Measurements from ENCODE around the gene WDR82.

DNA sequence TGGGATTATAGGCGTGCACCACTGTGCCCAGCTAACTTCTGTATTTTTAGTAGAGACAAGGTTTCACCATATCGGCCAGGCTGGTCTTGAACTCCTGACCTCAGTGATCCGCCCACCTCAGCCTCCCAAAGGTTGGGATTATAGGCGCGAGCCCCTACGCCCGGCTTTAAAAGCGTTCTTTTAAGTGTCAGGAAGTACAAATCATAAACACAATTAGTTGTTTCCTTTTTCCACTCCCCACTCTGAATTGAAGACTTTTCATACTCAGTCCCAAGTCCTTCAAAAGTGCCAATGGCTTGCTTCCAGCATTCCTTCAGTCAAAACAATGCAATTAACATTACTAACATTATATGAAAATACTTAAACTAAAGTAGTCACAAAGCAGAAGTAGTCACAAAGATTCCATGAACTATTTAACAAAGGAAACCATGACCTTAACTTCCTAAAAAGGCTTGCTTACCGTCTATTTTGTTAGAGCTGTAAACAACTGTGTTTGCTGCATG is 8.1 kb downstream of the WDR82 start:
- TF ChIP-seq, protein P1, sequence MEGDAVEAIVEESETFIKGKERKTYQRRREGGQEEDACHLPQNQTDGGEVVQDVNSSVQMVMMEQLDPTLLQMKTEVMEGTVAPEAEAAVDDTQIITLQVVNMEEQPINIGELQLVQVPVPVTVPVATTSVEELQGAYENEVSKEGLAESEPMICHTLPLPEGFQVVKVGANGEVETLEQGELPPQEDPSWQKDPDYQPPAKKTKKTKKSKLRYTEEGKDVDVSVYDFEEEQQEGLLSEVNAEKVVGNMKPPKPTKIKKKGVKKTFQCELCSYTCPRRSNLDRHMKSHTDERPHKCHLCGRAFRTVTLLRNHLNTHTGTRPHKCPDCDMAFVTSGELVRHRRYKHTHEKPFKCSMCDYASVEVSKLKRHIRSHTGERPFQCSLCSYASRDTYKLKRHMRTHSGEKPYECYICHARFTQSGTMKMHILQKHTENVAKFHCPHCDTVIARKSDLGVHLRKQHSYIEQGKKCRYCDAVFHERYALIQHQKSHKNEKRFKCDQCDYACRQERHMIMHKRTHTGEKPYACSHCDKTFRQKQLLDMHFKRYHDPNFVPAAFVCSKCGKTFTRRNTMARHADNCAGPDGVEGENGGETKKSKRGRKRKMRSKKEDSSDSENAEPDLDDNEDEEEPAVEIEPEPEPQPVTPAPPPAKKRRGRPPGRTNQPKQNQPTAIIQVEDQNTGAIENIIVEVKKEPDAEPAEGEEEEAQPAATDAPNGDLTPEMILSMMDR (conservative IDR thresholded peaks at IDR 0.05; ENCODE audit: low read depth in 2 of 2), result no peak
- no peak for TF ChIP-seq POLR2AphosphoS5 (IDR thresholded peaks at IDR 0.05; ENCODE audit: low read depth)
- TF ChIP-seq CREB1 (CRISPR knock-in tag; IDR thresholded peaks at IDR 0.05; ENCODE audit: low read depth), result no peak
- TF ChIP-seq, protein P2, sequence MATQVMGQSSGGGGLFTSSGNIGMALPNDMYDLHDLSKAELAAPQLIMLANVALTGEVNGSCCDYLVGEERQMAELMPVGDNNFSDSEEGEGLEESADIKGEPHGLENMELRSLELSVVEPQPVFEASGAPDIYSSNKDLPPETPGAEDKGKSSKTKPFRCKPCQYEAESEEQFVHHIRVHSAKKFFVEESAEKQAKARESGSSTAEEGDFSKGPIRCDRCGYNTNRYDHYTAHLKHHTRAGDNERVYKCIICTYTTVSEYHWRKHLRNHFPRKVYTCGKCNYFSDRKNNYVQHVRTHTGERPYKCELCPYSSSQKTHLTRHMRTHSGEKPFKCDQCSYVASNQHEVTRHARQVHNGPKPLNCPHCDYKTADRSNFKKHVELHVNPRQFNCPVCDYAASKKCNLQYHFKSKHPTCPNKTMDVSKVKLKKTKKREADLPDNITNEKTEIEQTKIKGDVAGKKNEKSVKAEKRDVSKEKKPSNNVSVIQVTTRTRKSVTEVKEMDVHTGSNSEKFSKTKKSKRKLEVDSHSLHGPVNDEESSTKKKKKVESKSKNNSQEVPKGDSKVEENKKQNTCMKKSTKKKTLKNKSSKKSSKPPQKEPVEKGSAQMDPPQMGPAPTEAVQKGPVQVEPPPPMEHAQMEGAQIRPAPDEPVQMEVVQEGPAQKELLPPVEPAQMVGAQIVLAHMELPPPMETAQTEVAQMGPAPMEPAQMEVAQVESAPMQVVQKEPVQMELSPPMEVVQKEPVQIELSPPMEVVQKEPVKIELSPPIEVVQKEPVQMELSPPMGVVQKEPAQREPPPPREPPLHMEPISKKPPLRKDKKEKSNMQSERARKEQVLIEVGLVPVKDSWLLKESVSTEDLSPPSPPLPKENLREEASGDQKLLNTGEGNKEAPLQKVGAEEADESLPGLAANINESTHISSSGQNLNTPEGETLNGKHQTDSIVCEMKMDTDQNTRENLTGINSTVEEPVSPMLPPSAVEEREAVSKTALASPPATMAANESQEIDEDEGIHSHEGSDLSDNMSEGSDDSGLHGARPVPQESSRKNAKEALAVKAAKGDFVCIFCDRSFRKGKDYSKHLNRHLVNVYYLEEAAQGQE (IDR thresholded peaks at IDR 0.05; ENCODE audit: unreplicated experiment), result no peak
- TF ChIP-seq EZH2phosphoT487 (IDR thresholded peaks at IDR 0.05; ENCODE audit: unreplicated experiment), result no peak
- no peak for TF ChIP-seq ZNF331 (CRISPR knock-in tag; IDR thresholded peaks at IDR 0.05; ENCODE audit: low read depth)
- no peak for TF ChIP-seq EZH2 (IDR thresholded peaks at IDR 0.05; ENCODE audit: low read depth, unreplicated experiment)
- TF ChIP-seq, protein P3, sequence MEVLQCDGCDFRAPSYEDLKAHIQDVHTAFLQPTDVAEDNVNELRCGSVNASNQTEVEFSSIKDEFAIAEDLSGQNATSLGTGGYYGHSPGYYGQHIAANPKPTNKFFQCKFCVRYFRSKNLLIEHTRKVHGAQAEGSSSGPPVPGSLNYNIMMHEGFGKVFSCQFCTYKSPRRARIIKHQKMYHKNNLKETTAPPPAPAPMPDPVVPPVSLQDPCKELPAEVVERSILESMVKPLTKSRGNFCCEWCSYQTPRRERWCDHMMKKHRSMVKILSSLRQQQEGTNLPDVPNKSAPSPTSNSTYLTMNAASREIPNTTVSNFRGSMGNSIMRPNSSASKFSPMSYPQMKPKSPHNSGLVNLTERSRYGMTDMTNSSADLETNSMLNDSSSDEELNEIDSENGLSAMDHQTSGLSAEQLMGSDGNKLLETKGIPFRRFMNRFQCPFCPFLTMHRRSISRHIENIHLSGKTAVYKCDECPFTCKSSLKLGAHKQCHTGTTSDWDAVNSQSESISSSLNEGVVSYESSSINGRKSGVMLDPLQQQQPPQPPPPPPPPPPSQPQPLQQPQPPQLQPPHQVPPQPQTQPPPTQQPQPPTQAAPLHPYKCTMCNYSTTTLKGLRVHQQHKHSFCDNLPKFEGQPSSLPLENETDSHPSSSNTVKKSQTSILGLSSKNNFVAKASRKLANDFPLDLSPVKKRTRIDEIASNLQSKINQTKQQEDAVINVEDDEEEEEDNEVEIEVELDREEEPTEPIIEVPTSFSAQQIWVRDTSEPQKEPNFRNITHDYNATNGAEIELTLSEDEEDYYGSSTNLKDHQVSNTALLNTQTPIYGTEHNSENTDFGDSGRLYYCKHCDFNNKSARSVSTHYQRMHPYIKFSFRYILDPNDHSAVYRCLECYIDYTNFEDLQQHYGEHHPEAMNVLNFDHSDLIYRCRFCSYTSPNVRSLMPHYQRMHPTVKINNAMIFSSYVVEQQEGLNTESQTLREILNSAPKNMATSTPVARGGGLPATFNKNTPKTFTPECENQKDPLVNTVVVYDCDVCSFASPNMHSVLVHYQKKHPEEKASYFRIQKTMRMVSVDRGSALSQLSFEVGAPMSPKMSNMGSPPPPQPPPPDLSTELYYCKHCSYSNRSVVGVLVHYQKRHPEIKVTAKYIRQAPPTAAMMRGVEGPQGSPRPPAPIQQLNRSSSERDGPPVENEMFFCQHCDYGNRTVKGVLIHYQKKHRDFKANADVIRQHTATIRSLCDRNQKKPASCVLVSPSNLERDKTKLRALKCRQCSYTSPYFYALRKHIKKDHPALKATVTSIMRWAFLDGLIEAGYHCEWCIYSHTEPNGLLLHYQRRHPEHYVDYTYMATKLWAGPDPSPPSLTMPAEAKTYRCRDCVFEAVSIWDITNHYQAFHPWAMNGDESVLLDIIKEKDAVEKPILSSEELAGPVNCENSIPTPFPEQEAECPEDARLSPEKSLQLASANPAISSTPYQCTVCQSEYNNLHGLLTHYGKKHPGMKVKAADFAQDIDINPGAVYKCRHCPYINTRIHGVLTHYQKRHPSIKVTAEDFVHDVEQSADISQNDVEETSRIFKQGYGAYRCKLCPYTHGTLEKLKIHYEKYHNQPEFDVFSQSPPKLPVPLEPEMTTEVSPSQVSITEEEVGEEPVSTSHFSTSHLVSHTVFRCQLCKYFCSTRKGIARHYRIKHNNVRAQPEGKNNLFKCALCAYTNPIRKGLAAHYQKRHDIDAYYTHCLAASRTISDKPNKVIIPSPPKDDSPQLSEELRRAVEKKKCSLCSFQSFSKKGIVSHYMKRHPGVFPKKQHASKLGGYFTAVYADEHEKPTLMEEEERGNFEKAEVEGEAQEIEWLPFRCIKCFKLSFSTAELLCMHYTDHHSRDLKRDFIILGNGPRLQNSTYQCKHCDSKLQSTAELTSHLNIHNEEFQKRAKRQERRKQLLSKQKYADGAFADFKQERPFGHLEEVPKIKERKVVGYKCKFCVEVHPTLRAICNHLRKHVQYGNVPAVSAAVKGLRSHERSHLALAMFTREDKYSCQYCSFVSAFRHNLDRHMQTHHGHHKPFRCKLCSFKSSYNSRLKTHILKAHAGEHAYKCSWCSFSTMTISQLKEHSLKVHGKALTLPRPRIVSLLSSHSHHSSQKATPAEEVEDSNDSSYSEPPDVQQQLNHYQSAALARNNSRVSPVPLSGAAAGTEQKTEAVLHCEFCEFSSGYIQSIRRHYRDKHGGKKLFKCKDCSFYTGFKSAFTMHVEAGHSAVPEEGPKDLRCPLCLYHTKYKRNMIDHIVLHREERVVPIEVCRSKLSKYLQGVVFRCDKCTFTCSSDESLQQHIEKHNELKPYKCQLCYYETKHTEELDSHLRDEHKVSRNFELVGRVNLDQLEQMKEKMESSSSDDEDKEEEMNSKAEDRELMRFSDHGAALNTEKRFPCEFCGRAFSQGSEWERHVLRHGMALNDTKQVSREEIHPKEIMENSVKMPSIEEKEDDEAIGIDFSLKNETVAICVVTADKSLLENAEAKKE (CRISPR knock-in tag; IDR thresholded peaks at IDR 0.05), result no peak
- no peak for TF ChIP-seq JUNB (IDR thresholded peaks at IDR 0.05; ENCODE audit: unreplicated experiment)

All from GM23338 (cell line).